Activated CD8-positive, alpha-beta memory T cell treated with anti-CD3 and anti-CD28 coated beads, Interleukin-2, amount 10 ng/mL, durations not matched to agents 7 days and 5 days (primary cell): ENCODE results near the gene SLC12A6. TPM values are rescaled to one million over a fixed set of nuclear protein-coding genes. Genes with fewer than 3 reads are reported as not detected.
"Not testable (repeated sequence)": the region's sequence is repeated elsewhere in the genome, so short reads cannot be mapped to it uniquely, and the experiment has no call there.

Experiments
- ATAC-seq: fragments of 150-1000 bp; cut with Tn5 transposase; one replicate; pipeline ENCODE4 v1.10.0; 2021; ENCODE audit warnings: moderate library complexity
- CTCF ChIA-PET: fragments of 350-600 bp; sonication (Branson Sonifier 250); formaldehyde crosslinking; loops from one replicate; lab custom pipeline; 2021; ENCODE audit warnings: antibody characterized with exemption; lab: Charles Lee
- DNase-seq: peaks from one replicate; pipeline ENCODE4 v3.0.0-alpha.2; 2020
- H3K27ac Mint-ChIP-seq: one replicate; pipeline ENCODE4 v1.8.0; 2021; ENCODE audit warnings: mild to moderate bottlenecking, mixed read lengths
- H3K27me3 Mint-ChIP-seq: one replicate; pipeline ENCODE4 v1.8.0; 2021; ENCODE audit warnings: mixed read lengths
- H3K36me3 Mint-ChIP-seq: one replicate; pipeline ENCODE4 v1.8.0; 2021; ENCODE audit warnings: mild to moderate bottlenecking, mixed read lengths
- H3K4me1 Mint-ChIP-seq: one replicate; pipeline ENCODE4 v1.8.0; 2021; ENCODE audit warnings: mixed read lengths
- H3K4me3 Mint-ChIP-seq: one replicate; pipeline ENCODE4 v1.8.0; 2021; ENCODE audit warnings: mild to moderate bottlenecking, moderate library complexity, mixed read lengths
- H3K9me3 Mint-ChIP-seq: one replicate; pipeline ENCODE4 v1.8.0; 2022; ENCODE audit warnings: low read depth, mixed read lengths
- total RNA-seq, 2 experiments: library from RNA; stranded (reverse); gene quantifications; one replicate each; pipeline ENCODE4 v1.2.3, GENCODE V29; 2021

Gene SLC12A6
- total RNA-seq, 2 experiments from 2014 or later = 28.2 to 55.2 TPM

- CTCF ChIA-PET = interaction anchor here (1.4 kb wide), 1 partner anchor 16 kb away, joined by 3 read pairs; no protein-coding TSS in a partner anchor
- Mint-ChIP-seq H3K4me3 (no peak overlapping the region), H3K27me3 (peaks cover 2% of the 10 kb centered on the region), H3K27ac (no peak overlapping the region), H3K36me3 (peaks cover 1% of the 10 kb centered on the region), H3K4me1 (no peaks in the 10 kb centered on the region), H3K9me3 (no peaks in the 10 kb centered on the region)
- ATAC-seq (no peak), DNase-seq (no peak)
Observed at GRCh38 chr15:34349769-34350168, 12.2 kb upstream of the SLC12A6 start.

- DNase-seq (no peak), ATAC-seq (no peak)
- CTCF ChIA-PET = interaction anchor here (1.4 kb wide), 1 partner anchor 17 kb away, joined by 3 read pairs; no protein-coding TSS in a partner anchor
- Mint-ChIP-seq H3K9me3 (no peaks in the 10 kb centered on the region), H3K4me1 (no peaks in the 10 kb centered on the region), H3K27ac (no peak overlapping the region), H3K27me3 (peaks cover 2% of the 10 kb centered on the region), H3K36me3 (no peaks in the 10 kb centered on the region), H3K4me3 (no peak overlapping the region)
Observed at GRCh38 chr15:34348735-34349300, 11.2 kb upstream of the SLC12A6 start.

GRCh38 chr15:34347951-34348638 is 10.5 kb upstream of the SLC12A6 start:
- Mint-ChIP-seq H3K4me1 (no peaks in the 10 kb centered on the region), H3K4me3 (no peak overlapping the region), H3K27ac (no peak overlapping the region), H3K36me3 (no peaks in the 10 kb centered on the region), H3K9me3 (no peaks in the 10 kb centered on the region), H3K27me3 (peaks cover 2% of the 10 kb centered on the region)
- no peak for ATAC-seq
- CTCF ChIA-PET = no interaction called here
- DNase-seq = no peak

- H3K27me3 Mint-ChIP-seq = peaks cover 2% of the 10 kb centered on the region
- H3K4me3 Mint-ChIP-seq = no peak within 1 kb of the TSS
- ATAC-seq = peak; percentile 85
Observed at GRCh38 chr15:34342737-34343575, 5.4 kb upstream of the SLC12A6 start, which contains the start of the genes NOP10 and NUTM1. Gene NOP10 (minus strand): TSS chr15:34343136. CDS start chr15:34343073, 63 bp downstream. Gene NUTM1 (plus strand): TSS chr15:34343315. CDS start chr15:34343697, 382 bp downstream.

GRCh38 chr15:34342213-34342736 is 4.7 kb upstream of the SLC12A6 start:
- ATAC-seq, H3K4me3 Mint-ChIP-seq, H3K27me3 Mint-ChIP-seq, H3K9me3 Mint-ChIP-seq: not testable (repeated sequence)
- H3K36me3 Mint-ChIP-seq = peaks cover 23% of the 10 kb centered on the region
- H3K27ac Mint-ChIP-seq = peak overlapping the region; percentile 67
- H3K4me1 Mint-ChIP-seq = peaks cover 30% of the 10 kb centered on the region
- CTCF ChIA-PET = interaction anchor here (0.8 to 3.2 kb wide), 18 partner anchors 8 to 245 kb away, joined by 3 to 55 read pairs (median 6); partner anchors contain the start of genes KATNBL1 and LPCAT4
- peak; percentile 68 for DNase-seq

More at GRCh38 chr15:34342737-34343575, 5.4 kb upstream of the SLC12A6 start, which contains the start of the genes NOP10 and NUTM1:
- Mint-ChIP-seq H3K27ac (peak within 1 kb of the TSS; percentile 67), H3K4me1 (peaks cover 29% of the 10 kb centered on the region), H3K36me3 (peaks cover 23% of the 10 kb centered on the region), H3K9me3 (no peaks in the 10 kb centered on the region)
- CTCF ChIA-PET = interaction anchor here (0.8 to 3.2 kb wide), 23 partner anchors 9 to 280 kb away, joined by 3 to 55 read pairs (median 4); partner anchors contain the start of genes KATNBL1 and LPCAT4
- DNase-seq = peak; percentile 96

- no peak overlapping the region for H3K4me3 Mint-ChIP-seq
- DNase-seq (no peak), ATAC-seq (no peak)
- H3K4me1 Mint-ChIP-seq = peaks cover 36% of the 10 kb centered on the region
- H3K27me3 Mint-ChIP-seq = no peaks in the 10 kb centered on the region
- H3K9me3 Mint-ChIP-seq = no peaks in the 10 kb centered on the region
- peaks cover 23% of the 10 kb centered on the region for H3K36me3 Mint-ChIP-seq
- H3K27ac Mint-ChIP-seq = peak overlapping the region; percentile 67
- CTCF ChIA-PET = interaction anchor here (1.1 to 3.2 kb wide), 3 partner anchors 11 to 132 kb away, joined by 3 to 55 read pairs (median 14); partner anchors contain the start of genes KATNBL1 and LPCAT4
Observed at GRCh38 chr15:34341381-34342212, 4.0 kb upstream of the SLC12A6 start.

- Mint-ChIP-seq H3K4me3 (peak overlapping the region; percentile 21), H3K36me3 (peaks cover 24% of the 10 kb centered on the region), H3K27me3 (no peaks in the 10 kb centered on the region), H3K9me3 (no peaks in the 10 kb centered on the region), H3K27ac (peak overlapping the region; percentile 22), H3K4me1 (peaks cover 51% of the 10 kb centered on the region)
- CTCF ChIA-PET = interaction anchor here (0.9 to 5.1 kb wide), 3 partner anchors 11 to 98 kb away, joined by 3 to 44 read pairs (median 4); partner anchors contain the start of gene LPCAT4
- ATAC-seq = no peak
- no peak for DNase-seq
Observed at GRCh38 chr15:34339946-34340345, 2.4 kb upstream of the SLC12A6 start.

GRCh38 chr15:34338347-34338746 is 766 bp upstream of the SLC12A6 start:
- CTCF ChIA-PET = interaction anchor here (2.8 to 5.1 kb wide), 2 partner anchors 10 to 29 kb away, joined by 17 to 44 read pairs; partner anchors contain the start of gene LPCAT4
- Mint-ChIP-seq H3K36me3 (peaks cover 24% of the 10 kb centered on the region), H3K27me3 (no peaks in the 10 kb centered on the region), H3K9me3 (no peaks in the 10 kb centered on the region), H3K4me1 (peaks cover 63% of the 10 kb centered on the region), H3K27ac (no peak overlapping the region), H3K4me3 (peak overlapping the region; percentile 93)
- DNase-seq (no peak), ATAC-seq (no peak)

GRCh38 chr15:34336991-34337556 is 507 bp downstream of the SLC12A6 start:
- H3K4me1 Mint-ChIP-seq = peaks cover 72% of the 10 kb centered on the region
- no peaks in the 10 kb centered on the region for H3K27me3 Mint-ChIP-seq
- H3K36me3 Mint-ChIP-seq = peaks cover 23% of the 10 kb centered on the region
- H3K4me3 Mint-ChIP-seq = peak overlapping the region; percentile 93
- peak overlapping the region; percentile 93 for H3K27ac Mint-ChIP-seq
- DNase-seq = peak; percentile 61
- ATAC-seq = peak; percentile 12
- CTCF ChIA-PET = interaction anchor here (1.7 to 5.1 kb wide), 3 partner anchors 9 to 96 kb away, joined by 6 to 44 read pairs (median 17); partner anchors contain the start of gene LPCAT4
- no peaks in the 10 kb centered on the region for H3K9me3 Mint-ChIP-seq

GRCh38 chr15:34336231-34336990 is 1.2 kb downstream of the SLC12A6 start:
- DNase-seq (peak; percentile 60), ATAC-seq (no peak)
- H3K27ac Mint-ChIP-seq = peak overlapping the region; percentile 93
- peak overlapping the region; percentile 93 for H3K4me3 Mint-ChIP-seq
- peaks cover 19% of the 10 kb centered on the region for H3K36me3 Mint-ChIP-seq
- peaks cover 72% of the 10 kb centered on the region for H3K4me1 Mint-ChIP-seq
- H3K9me3 Mint-ChIP-seq = no peaks in the 10 kb centered on the region
- CTCF ChIA-PET = interaction anchor here (1.4 to 5.1 kb wide), 5 partner anchors 8 to 95 kb away, joined by 3 to 44 read pairs (median 8); partner anchors contain the start of gene LPCAT4
- H3K27me3 Mint-ChIP-seq = no peaks in the 10 kb centered on the region
